CD4-positive, alpha-beta T cell treated with Interleukin-2 at 100 ng/mL for 4 hours (primary cell): Measurements from ENCODE around the gene CLEC2A.
"Not testable (repeated sequence)": the region's sequence is repeated elsewhere in the genome, so short reads cannot be mapped to it uniquely, and the experiment has no call there.

ENCODE experiments used
- DNase-seq: peaks from one replicate; pipeline ENCODE4 v3.0.0-alpha.2; 2020; ENCODE audit warnings: low spot score

Gene CLEC2A

GRCh38 chr12:9932270-9932669 lies at the start of gene CLEC2A:
Gene CLEC2A, minus strand, starts transcription at chr12:9932370. Its CDS starts 41 bp downstream, at chr12:9932329.
- DNase-seq: no peak

- no peak for DNase-seq
Observed at GRCh38 chr12:9980126-9980525, 48.0 kb upstream of the CLEC2A start.

DNA sequence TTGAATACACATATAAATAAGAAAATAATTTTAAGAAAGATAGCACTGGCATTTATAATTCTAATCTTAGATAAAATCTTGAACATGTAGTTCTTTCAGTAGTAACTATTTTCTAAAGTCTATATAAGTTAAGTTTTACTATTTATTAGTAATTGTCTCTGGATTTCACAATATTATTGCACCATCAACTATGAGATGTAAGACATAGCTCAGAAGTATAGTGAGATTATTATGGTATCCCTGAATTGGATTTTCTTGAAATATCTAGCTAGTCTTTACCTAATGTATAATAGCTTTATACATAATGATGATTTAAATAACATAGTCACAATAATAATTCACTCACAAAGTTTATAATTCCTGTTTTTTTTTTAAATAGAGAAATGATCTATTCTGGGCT lies 45.7 kb upstream of the CLEC2A start:
- no peak for DNase-seq

DNA sequence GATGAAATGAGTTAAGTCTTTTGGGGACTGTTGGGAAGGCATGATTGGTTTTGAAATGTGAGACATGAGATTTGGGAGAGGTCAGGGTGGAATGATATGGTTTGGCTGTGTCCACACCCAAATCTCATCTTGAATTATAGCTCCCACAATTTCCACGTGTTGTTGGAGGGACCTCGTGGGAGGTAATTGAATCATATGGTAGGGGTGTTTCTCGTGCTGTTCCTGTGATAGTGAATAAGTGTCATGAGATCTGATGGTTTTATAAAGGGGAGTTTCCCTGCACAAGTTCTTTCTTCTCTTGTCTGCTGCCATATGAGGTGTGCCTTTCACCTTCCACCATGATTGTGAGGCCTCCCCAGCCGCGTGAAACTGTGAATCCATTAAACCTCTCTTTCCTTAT lies 44.5 kb upstream of the CLEC2A start:
- not testable (repeated sequence) for DNase-seq

DNA sequence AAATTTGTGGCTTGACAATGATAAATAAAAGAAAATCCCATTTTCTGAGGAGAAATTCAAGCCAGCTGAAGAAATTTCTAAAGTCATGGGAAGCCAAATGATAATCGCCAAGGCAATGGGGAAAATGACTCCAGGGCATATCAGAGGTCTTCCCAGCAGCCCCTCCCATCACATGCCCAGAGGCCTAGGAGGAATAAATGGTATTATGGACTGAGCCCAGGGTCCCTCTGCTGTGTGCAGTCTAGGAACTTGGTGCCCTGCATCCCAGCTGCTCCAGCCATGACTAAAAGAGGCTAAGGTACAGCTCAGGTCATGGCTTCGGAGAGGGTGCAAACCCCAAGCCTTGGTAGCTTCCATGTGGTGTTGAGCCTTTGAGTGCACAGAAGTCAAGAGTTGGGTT lies 43.4 kb upstream of the CLEC2A start:
- no peak for DNase-seq

DNA sequence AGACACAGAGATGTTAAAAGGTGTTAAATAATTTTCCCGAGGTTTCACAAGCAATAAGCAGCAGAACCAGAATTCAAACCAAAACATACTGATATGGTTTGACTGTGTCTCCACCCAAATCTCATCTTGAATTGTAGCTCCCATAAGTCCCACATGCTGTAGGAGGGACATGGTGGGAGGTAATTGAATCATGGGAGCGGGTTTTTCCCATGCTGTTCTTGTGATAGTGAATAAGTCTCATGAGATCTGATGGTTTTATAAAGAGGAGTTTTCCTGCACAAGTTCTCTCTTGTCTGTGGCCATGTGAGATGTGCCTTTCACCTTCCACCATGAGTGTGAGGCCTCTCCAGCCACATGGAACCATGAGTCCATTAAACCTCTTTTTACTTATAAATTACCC lies 42.6 kb upstream of the CLEC2A start:
- DNase-seq: not testable (repeated sequence)

- no peak for DNase-seq
Observed at GRCh38 chr12:9973949-9974348, 41.8 kb upstream of the CLEC2A start.

DNA sequence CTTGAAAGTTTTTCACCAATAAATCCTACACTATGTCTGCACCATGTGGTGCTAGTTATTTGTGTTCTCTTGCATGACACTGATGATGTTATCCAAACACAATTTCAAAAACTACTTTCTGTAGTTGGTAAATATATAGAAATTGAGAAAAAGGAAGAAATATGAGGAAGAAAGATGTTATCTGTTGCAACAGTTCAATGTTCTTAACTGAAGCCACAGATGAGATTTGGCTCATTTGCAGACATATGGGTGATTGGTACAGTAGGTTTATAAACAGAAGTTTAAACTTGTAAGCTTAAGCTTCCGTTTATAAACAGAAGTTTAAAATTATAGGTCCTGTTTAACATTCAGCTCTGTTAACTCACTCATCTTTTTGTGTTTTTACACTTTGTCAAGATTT lies 39.0 kb upstream of the CLEC2A start, which contains the start of gene CLEC12A:
Gene CLEC12A, plus strand, starts transcription at position 229 of the 400 bp plus-strand sequence. CDS start 188 bp downstream, outside the sequence.
- no peak for DNase-seq

GRCh38 chr12:9969673-9970072 lies 37.5 kb upstream of the CLEC2A start:
- DNase-seq: no peak

GRCh38 chr12:9961901-9962300 lies 29.7 kb upstream of the CLEC2A start:
- DNase-seq: no peak

DNA sequence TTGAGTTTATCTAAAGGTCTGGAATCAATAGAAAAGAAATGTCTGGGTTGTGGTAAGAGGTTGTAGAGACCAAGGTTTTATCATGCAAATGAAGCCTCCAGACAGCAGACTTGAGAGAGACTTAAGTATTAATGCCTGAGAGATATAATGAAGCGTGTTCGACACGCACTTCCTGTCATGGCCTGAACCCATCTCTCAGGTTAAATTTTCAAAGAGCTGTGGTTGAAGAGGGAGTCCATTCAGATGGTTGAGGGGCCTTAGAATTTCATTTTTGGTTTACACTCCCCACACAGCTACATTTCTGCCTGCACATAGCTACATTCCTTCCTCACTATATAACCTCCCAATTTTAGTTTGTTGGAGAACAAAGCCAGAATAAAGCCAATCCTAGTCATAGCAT lies 28.9 kb upstream of the CLEC2A start:
- no peak for DNase-seq

DNA sequence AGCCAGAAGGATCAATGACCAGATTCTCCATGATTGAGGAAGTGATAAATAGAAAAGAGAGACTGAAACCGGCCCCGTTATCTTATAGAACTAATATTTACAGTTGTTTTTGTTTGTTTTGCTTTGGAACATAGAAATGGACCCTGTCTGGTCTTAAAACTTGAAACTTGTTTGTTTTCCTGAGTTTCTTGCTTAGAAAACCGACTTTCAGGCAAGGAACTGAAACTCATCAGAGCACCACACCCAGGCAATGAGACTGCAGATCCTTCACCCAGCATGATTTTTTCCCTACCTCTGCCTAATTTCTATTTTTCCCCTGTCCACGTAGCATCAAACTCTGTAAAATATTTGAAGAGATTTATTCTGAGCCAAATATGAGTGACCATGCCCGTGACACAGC lies 28.4 kb upstream of the CLEC2A start:
- DNase-seq: no peak

GRCh38 chr12:9957834-9958233 lies 25.7 kb upstream of the CLEC2A start:
- peak; percentile 19 for DNase-seq

DNA sequence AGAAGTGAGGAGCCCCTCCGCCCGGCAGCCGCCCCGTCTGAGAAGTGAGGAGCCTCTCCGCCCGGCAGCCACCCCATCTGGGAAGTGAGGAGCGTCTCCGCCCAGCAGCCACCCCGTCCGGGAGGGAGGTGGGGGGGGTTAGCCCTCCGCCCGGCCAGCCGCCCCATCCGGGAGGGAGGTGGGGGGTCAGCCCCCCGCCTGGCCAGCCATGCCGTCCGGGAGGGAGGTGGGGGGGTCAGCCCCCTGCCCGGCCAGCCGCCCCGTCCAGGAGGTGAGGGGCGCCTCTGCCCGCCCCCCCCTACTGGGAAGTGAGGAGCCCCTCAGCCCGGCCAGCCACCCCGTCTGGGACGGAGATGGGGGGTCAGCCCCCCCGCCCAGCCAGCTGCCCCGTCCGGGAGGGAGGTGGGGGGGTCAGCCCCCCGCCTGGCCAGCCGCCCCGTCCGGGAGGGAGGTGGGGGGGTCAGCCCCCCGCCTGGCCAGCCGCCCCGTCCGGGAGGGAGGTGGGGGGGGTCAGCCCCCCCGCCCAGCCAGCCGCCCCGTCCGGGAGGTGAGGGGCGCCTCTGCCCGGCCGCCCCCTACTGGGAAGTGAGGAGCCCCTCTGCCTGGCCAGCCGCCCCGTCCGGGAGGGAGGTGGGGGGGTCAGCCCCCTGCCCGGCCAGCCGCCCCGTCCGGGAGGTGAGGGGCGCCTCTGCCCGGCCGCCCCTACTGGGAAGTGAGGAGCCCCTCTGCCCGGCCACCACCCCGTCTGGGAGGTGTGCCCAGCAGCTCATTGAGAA lies 21.0 kb upstream of the CLEC2A start:
- DNase-seq: not testable (repeated sequence)

DNA sequence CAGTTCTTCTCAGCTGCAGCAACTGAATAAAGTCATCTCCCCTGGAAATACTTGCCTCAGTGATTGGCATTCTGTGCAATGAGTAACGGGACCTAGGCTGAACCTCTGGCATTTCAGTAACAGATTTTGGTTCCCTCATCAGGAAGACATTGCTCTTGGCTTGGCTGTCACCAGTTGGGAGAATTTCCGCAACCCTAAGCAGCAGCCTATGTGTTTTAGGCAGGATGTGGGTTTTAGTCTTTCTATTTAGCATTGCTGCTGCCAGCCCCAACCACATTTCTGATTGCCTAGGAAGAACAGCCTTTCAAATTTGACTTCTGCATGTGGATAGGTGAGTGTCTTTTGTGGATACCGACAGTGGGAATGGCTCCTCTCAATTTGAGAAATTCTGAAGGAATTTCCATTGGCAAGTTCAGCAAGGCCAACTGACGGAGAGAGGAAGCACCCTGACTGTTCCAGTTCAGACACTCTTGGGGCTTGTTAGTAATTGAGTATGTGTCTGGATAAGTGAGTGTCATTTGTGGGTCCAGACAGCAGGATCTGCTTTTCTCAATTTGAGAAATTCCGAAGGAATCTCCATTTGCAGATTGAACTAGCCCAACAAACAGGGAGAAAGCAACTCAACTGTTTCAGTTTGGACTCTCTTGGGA lies 19.0 kb upstream of the CLEC2A start:
- peak; percentile 51 for DNase-seq

- DNase-seq: peak; percentile 40
Observed at GRCh38 chr12:9948606-9949296, 16.6 kb upstream of the CLEC2A start.

GRCh38 chr12:9947674-9948073 lies 15.5 kb upstream of the CLEC2A start:
- no peak for DNase-seq

DNA sequence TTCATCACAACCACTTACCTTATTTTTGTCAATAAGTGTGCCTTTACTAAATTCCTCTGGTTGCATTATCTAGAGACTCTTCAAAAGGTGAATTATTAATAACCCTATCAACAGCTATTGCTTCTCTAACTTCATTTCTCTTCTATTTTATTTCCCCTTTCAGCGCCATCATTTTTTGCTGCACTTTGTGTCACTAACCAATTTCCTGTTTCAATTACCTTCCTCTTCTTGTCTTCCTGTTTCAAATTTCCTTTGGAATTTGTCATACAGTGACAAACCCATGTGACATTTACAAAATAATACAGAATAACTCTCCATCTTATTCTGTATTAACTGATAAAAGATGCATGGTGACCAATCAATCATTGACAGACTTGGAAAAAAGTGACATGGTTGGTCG lies 12.2 kb upstream of the CLEC2A start:
- DNase-seq: no peak

DNA sequence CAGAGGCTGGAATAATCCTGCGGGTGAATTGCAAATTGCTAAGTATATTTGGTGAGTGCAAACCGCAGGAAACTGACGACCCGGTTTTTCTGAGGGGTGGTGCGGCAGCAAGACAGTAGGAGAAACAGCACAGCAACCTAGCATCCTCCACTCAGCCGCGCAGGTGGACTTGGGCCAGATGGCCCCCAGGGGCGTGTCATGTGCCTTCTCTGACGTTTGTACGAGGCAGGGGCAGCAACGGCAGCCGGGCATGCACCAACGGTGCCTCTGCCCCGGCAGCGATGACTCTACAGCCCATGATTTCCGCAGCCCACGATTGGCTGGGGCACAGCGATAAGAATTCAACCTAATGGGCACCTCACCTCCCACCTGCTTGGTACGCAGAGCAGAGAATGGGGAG lies 11.1 kb upstream of the CLEC2A start:
- DNase-seq: peak; percentile 6

DNA sequence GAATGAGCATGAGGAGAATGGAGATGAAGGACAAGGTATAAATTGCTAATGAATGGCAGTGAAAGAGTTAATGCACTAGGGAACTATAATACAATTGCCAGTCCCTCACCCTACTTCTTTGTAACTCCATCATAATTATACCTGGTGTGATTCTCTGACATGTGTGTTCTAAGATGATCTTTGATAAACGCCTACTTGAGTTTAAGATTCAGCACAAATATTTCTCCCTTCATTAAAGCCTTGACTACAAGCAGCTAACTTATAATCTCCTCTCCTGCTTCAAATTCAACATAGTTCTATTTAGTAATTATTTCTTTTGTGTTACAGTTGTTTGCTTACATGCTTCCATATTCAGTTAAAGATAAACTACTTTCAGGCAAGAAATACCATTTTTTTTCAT lies 9.7 kb upstream of the CLEC2A start:
- DNase-seq: no peak

- peak; percentile 30 for DNase-seq
Observed at GRCh38 chr12:9940375-9940774, 8.2 kb upstream of the CLEC2A start.

GRCh38 chr12:9936591-9936990 lies 4.4 kb upstream of the CLEC2A start:
- no peak for DNase-seq

- no peak for DNase-seq
Observed at GRCh38 chr12:9935026-9935425, 2.9 kb upstream of the CLEC2A start.
